ENCODE measurements around the gene GRM8. TPM values are rescaled to one million over a fixed set of nuclear protein-coding genes. Genes with fewer than 3 reads are reported as not detected.

The GRM8 gene
- total RNA-seq, 2 donors from 2014 or later, result not detected

GRCh38 chr7:127059475-127059874, 193.3 kb downstream of the GRM8 start:
- Mint-ChIP-seq H3K9me3 (peaks cover 9% of the 10 kb centered on the region), H3K27ac (no peak overlapping the region), H3K36me3 (ENCODE audit: low read depth) (no peaks in the 10 kb centered on the region), H3K27me3 (peaks cover 17% of the 10 kb centered on the region), H3K4me3 (no peak overlapping the region), H3K4me1 (no peaks in the 10 kb centered on the region)
- ATAC-seq (replicated peaks), result no peak

- ATAC-seq (replicated peaks), result no peak
- no peaks in the 10 kb centered on the region for H3K9me3 Mint-ChIP-seq
- H3K4me3 Mint-ChIP-seq, result no peak overlapping the region
Observed at GRCh38 chr7:127057918-127058317, 194.8 kb downstream of the GRM8 start.

GRCh38 chr7:127056202-127056601, 196.5 kb downstream of the GRM8 start:
- no peaks in the 10 kb centered on the region for H3K27me3 Mint-ChIP-seq
- no peaks in the 10 kb centered on the region for H3K36me3 Mint-ChIP-seq (ENCODE audit: low read depth)
- no peak overlapping the region for H3K4me3 Mint-ChIP-seq
- no peak overlapping the region for H3K27ac Mint-ChIP-seq
- ATAC-seq (replicated peaks), result no peak
- no peaks in the 10 kb centered on the region for H3K9me3 Mint-ChIP-seq
- H3K4me1 Mint-ChIP-seq, result no peaks in the 10 kb centered on the region

More at GRCh38 chr7:127057918-127058317, 194.8 kb downstream of the GRM8 start:
- no peaks in the 10 kb centered on the region for H3K4me1 Mint-ChIP-seq
- no peak overlapping the region for H3K27ac Mint-ChIP-seq
- H3K27me3 Mint-ChIP-seq, result peaks cover 9% of the 10 kb centered on the region
- H3K36me3 Mint-ChIP-seq (ENCODE audit: low read depth), result no peaks in the 10 kb centered on the region

- Mint-ChIP-seq H3K36me3 (ENCODE audit: low read depth) (no peaks in the 10 kb centered on the region), H3K4me1 (no peaks in the 10 kb centered on the region), H3K4me3 (no peak overlapping the region), H3K9me3 (peaks cover 3% of the 10 kb centered on the region), H3K27ac (no peak overlapping the region), H3K27me3 (peaks cover 4% of the 10 kb centered on the region)
- no peak for ATAC-seq (replicated peaks)
Observed at GRCh38 chr7:127047521-127047920, 205.2 kb downstream of the GRM8 start.

GRCh38 chr7:127041689-127042452, 210.9 kb downstream of the GRM8 start:
- Mint-ChIP-seq H3K27me3 (peaks cover 9% of the 10 kb centered on the region), H3K9me3 (no peaks in the 10 kb centered on the region), H3K4me1 (no peaks in the 10 kb centered on the region), H3K27ac (no peak overlapping the region), H3K36me3 (ENCODE audit: low read depth) (no peaks in the 10 kb centered on the region), H3K4me3 (no peak overlapping the region)
- ATAC-seq (replicated peaks), result no peak

- no peak for ATAC-seq (replicated peaks)
- H3K4me1 Mint-ChIP-seq, result no peaks in the 10 kb centered on the region
- no peak overlapping the region for H3K27ac Mint-ChIP-seq
- H3K27me3 Mint-ChIP-seq, result peaks cover 18% of the 10 kb centered on the region
- no peak overlapping the region for H3K4me3 Mint-ChIP-seq
- no peaks in the 10 kb centered on the region for H3K36me3 Mint-ChIP-seq (ENCODE audit: low read depth)
- no peaks in the 10 kb centered on the region for H3K9me3 Mint-ChIP-seq
Observed at GRCh38 chr7:127040042-127040441, 212.7 kb downstream of the GRM8 start.

GRCh38 chr7:127039541-127039940, 213.2 kb downstream of the GRM8 start:
- H3K36me3 Mint-ChIP-seq (ENCODE audit: low read depth), result no peaks in the 10 kb centered on the region
- no peak overlapping the region for H3K4me3 Mint-ChIP-seq
- peaks cover 19% of the 10 kb centered on the region for H3K27me3 Mint-ChIP-seq
- H3K27ac Mint-ChIP-seq, result no peak overlapping the region
- no peaks in the 10 kb centered on the region for H3K9me3 Mint-ChIP-seq
- no peak for ATAC-seq (replicated peaks)
- H3K4me1 Mint-ChIP-seq, result no peaks in the 10 kb centered on the region

GRCh38 chr7:127035203-127035849, 217.4 kb downstream of the GRM8 start:
- Mint-ChIP-seq H3K27ac (no peak overlapping the region), H3K27me3 (peaks cover 30% of the 10 kb centered on the region), H3K4me3 (no peak overlapping the region), H3K36me3 (ENCODE audit: low read depth) (no peaks in the 10 kb centered on the region), H3K9me3 (no peaks in the 10 kb centered on the region), H3K4me1 (no peaks in the 10 kb centered on the region)
- no peak for ATAC-seq (replicated peaks)

- no peaks in the 10 kb centered on the region for H3K4me1 Mint-ChIP-seq
- H3K4me3 Mint-ChIP-seq, result no peak overlapping the region
- no peaks in the 10 kb centered on the region for H3K9me3 Mint-ChIP-seq
- H3K27me3 Mint-ChIP-seq, result peaks cover 34% of the 10 kb centered on the region
- no peaks in the 10 kb centered on the region for H3K36me3 Mint-ChIP-seq (ENCODE audit: low read depth)
- ATAC-seq (replicated peaks), result no peak
- no peak overlapping the region for H3K27ac Mint-ChIP-seq
Observed at GRCh38 chr7:127034186-127034806, 218.4 kb downstream of the GRM8 start.

- Mint-ChIP-seq H3K27ac (no peak overlapping the region), H3K27me3 (peaks cover 16% of the 10 kb centered on the region), H3K4me1 (no peaks in the 10 kb centered on the region), H3K9me3 (no peaks in the 10 kb centered on the region), H3K4me3 (no peak overlapping the region), H3K36me3 (ENCODE audit: low read depth) (no peaks in the 10 kb centered on the region)
- no peak for ATAC-seq (replicated peaks)
Observed at GRCh38 chr7:127029823-127030222, 222.9 kb downstream of the GRM8 start.

GRCh38 chr7:127021857-127022256, 230.9 kb downstream of the GRM8 start:
- Mint-ChIP-seq H3K27me3 (no peaks in the 10 kb centered on the region), H3K4me3 (no peak overlapping the region), H3K36me3 (ENCODE audit: low read depth) (no peaks in the 10 kb centered on the region), H3K9me3 (no peaks in the 10 kb centered on the region), H3K4me1 (no peaks in the 10 kb centered on the region), H3K27ac (no peak overlapping the region)
- no peak for ATAC-seq (replicated peaks)

GRCh38 chr7:127021019-127021738, 231.6 kb downstream of the GRM8 start:
- Mint-ChIP-seq H3K36me3 (ENCODE audit: low read depth) (no peaks in the 10 kb centered on the region), H3K27me3 (no peaks in the 10 kb centered on the region), H3K4me1 (no peaks in the 10 kb centered on the region), H3K27ac (no peak overlapping the region), H3K9me3 (no peaks in the 10 kb centered on the region), H3K4me3 (no peak overlapping the region)
- no peak for ATAC-seq (replicated peaks)

GRCh38 chr7:127018889-127019288, 233.9 kb downstream of the GRM8 start:
- no peaks in the 10 kb centered on the region for H3K36me3 Mint-ChIP-seq (ENCODE audit: low read depth)

GRCh38 chr7:127017196-127017595, 235.5 kb downstream of the GRM8 start:
- H3K4me1 Mint-ChIP-seq, result no peaks in the 10 kb centered on the region

More at GRCh38 chr7:127018889-127019288, 233.9 kb downstream of the GRM8 start:
- ATAC-seq (replicated peaks), result no peak
- Mint-ChIP-seq H3K27me3 (peaks cover 7% of the 10 kb centered on the region), H3K4me3 (no peak overlapping the region), H3K27ac (no peak overlapping the region), H3K4me1 (no peaks in the 10 kb centered on the region), H3K9me3 (no peaks in the 10 kb centered on the region)

More at GRCh38 chr7:127017196-127017595, 235.5 kb downstream of the GRM8 start:
- H3K4me3 Mint-ChIP-seq, result no peak overlapping the region
- H3K36me3 Mint-ChIP-seq (ENCODE audit: low read depth), result no peaks in the 10 kb centered on the region
- no peaks in the 10 kb centered on the region for H3K9me3 Mint-ChIP-seq
- peaks cover 7% of the 10 kb centered on the region for H3K27me3 Mint-ChIP-seq
- no peak overlapping the region for H3K27ac Mint-ChIP-seq
- no peak for ATAC-seq (replicated peaks)

Measured in activated T-helper 17 cell treated with anti-CD3 and anti-CD28 coated beads, Interleukin-2, amount 50 U/mL, for 72 hours (primary cell).